ENCODE results near the gene ADGRG3. TPM values are rescaled to one million over a fixed set of nuclear protein-coding genes. Genes with fewer than 3 reads are reported as not detected.

The ADGRG3 gene
- total RNA-seq, 1 experiment from 2014 or later = not detected

DNA sequence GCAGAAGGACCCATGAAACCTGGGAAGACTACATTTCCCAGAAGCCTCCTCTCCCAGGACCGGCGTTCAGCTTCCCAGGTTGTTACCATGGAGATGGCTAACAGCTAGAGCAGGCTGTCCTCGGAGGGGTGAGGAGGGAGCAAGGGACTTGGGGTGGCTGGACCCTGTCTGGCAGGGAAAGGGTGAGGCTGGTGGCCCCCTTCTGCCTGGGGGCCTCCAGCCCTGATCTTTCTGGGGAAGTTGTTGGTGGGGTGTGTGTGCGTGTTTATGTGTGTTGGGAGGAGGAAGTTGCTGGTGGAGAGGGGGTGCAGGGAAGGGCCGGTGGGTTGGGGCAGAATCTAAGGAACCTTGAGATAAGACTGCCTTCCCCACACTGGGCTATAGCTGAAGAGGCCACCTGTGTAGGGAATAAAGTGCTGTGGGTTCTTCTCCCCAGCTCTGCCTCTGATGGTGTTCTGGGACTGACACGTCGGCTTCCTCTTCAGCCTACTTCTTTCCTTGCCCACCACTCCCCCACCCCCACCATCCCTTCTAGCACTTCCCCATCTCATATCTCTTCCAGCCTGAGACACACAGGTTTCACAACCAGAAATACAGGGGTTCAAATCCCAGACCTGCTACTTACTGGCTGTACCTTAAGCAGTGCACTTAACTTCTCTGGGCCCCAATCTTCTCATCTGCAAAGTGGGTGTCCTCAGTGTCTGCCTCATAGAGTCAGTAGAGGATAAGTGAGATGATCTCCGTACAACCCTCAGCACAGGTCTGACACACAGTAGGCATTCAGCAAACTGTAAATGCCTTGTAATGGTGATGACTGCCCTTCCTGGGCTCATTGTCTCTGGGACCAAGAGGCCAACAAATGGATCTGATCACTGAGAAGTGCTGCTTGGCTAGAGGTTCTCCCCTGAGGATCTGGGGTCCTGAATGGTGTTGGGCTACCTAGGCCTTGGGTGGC lies 26.9 kb downstream of the ADGRG3 start, which contains the start of gene DRC7:
Gene DRC7, plus strand, starts transcription at position 82 of the 955 bp plus-strand sequence. CDS start 3,144 bp downstream, outside the sequence.
- CTCF ChIA-PET = no interaction called here
- DNase-seq (ENCODE audit: low read depth, low spot score) = peak; percentile 54
- POLR2A ChIA-PET = no interaction called here
- TF ChIP-seq CEBPB (IDR thresholded peaks at IDR 0.05; ENCODE audit: low read depth) (no peak), ZFX (IDR thresholded peaks at IDR 0.05) (no peak), TCF7L2 (IDR thresholded peaks at IDR 0.05; ENCODE audit: borderline replicate concordance, extremely low read depth, insufficient read depth, insufficient read length) (no peak), YY1 (IDR thresholded peaks at IDR 0.05; ENCODE audit: extremely low read depth, insufficient replicate concordance, low read depth, low read length) (peak; percentile 47), EZH2phosphoT487 (IDR thresholded peaks at IDR 0.05; ENCODE audit: borderline replicate concordance) (no peak)
- TF ChIP-seq, protein P1, sequence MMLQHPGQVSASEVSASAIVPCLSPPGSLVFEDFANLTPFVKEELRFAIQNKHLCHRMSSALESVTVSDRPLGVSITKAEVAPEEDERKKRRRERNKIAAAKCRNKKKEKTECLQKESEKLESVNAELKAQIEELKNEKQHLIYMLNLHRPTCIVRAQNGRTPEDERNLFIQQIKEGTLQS (IDR thresholded peaks at IDR 0.05) = no peak
- no peaks in the 10 kb centered on the region for H3K27me3 ChIP-seq (ENCODE audit: insufficient read depth, low read length)
- no peak within 1 kb of the TSS for H3K9ac ChIP-seq (ENCODE audit: low read length)
- H3K4me3 ChIP-seq (replicated peaks in 1 of 2; ENCODE audit: low read depth in 1 of 2, low read length in 2 of 2) = peak within 1 kb of the TSS; percentile 19 to 34
- no peaks in the 10 kb centered on the region for H3K36me3 ChIP-seq (ENCODE audit: control insufficient read depth in 1 of 2, insufficient read depth in 2 of 2, low read length in 2 of 2)
- H2AFZ ChIP-seq (ENCODE audit: low read depth, low read length, poor library complexity, severe bottlenecking) = peak within 1 kb of the TSS; percentile 49
- H3K9me3 ChIP-seq (ENCODE audit: control insufficient read depth in 1 of 2, insufficient read depth in 1 of 2, low read depth in 1 of 2, low read length in 2 of 2) = no peaks in the 10 kb centered on the region
- intact Hi-C loops (cut with micrococcal nuclease) = no loop called here
- no peaks in the 10 kb centered on the region for H3K79me2 ChIP-seq (ENCODE audit: insufficient read depth, low read length)
- H3K27ac ChIP-seq (ENCODE audit: low read depth, low read length) = no peak within 1 kb of the TSS
- no TSS peak for BruUV-seq (replicated peaks)
- RAD21 ChIA-PET (ENCODE audit: low non-redundant PET in 1 of 2, low total read pairs in 2 of 2, uncharacterized antibody in 2 of 2, unreplicated experiment in 2 of 2) = interaction anchor here in 1 of 2 experiments (0.6 kb wide), 1 partner anchor 17 kb away, joined by 3 read pairs; no protein-coding TSS in a partner anchor
- peaks cover 0 to 4% of the 10 kb centered on the region in 2 experiments; a peak in 1 of 4 replicates for H3K4me1 ChIP-seq (ENCODE audit: control insufficient read depth in 1 of 2, insufficient read depth in 2 of 2, low read length in 2 of 2)
- no peaks in the 10 kb centered on the region for H4K20me1 ChIP-seq (ENCODE audit: insufficient read depth)
- H3K4me2 ChIP-seq (ENCODE audit: low read length) = peak within 1 kb of the TSS; percentile 66
- ATAC-seq = peak; percentile 99
- no peaks in the 10 kb centered on the region for H3K9me2 ChIP-seq (ENCODE audit: insufficient read depth)

DNA sequence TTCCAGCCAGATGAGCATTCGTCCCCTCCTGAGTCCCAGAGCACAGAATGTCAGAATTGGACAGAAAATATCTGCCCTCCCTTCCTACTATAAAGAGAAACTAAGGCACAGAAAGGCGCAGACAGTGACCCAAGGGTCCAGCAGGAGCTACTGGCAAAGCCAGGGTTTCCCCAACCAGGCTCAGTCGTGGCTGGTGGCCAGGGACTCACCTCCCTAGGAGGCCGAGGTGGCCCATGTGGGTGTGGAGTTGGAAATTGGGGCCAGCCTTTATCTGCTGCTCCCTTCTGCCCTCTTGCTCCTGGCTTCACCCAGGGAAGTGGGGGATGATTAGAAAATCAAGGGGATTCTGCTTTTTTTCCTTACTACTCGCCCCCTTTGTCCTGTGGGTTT lies 27.6 kb downstream of the ADGRG3 start:
- Histone ChIP-seq H4K20me1 (ENCODE audit: insufficient read depth) (no peaks in the 10 kb centered on the region), H3K9me3 (ENCODE audit: control insufficient read depth in 1 of 2, insufficient read depth in 1 of 2, low read depth in 1 of 2, low read length in 2 of 2) (no peaks in the 10 kb centered on the region), H3K27me3 (ENCODE audit: insufficient read depth, low read length) (no peaks in the 10 kb centered on the region), H3K4me1 (ENCODE audit: control insufficient read depth in 1 of 2, insufficient read depth in 2 of 2, low read length in 2 of 2) (peaks cover 0 to 4% of the 10 kb centered on the region in 2 experiments; a peak in 1 of 4 replicates), H3K4me3 (replicated peaks in 1 of 2; ENCODE audit: low read depth in 1 of 2, low read length in 2 of 2) (no peak overlapping the region), H3K9ac (ENCODE audit: low read length) (no peak overlapping the region), H3K9me2 (ENCODE audit: insufficient read depth) (no peaks in the 10 kb centered on the region), H2AFZ (ENCODE audit: low read depth, low read length, poor library complexity, severe bottlenecking) (no peak overlapping the region), H3K27ac (ENCODE audit: low read depth, low read length) (no peak overlapping the region), H3K79me2 (ENCODE audit: insufficient read depth, low read length) (no peaks in the 10 kb centered on the region), H3K36me3 (ENCODE audit: control insufficient read depth in 1 of 2, insufficient read depth in 2 of 2, low read length in 2 of 2) (no peaks in the 10 kb centered on the region), H3K4me2 (ENCODE audit: low read length) (no peak overlapping the region)
- DNase-seq (ENCODE audit: low read depth, low spot score) (no peak), ATAC-seq (no peak)
- ChIA-PET RAD21 (ENCODE audit: low non-redundant PET in 1 of 2, low total read pairs in 2 of 2, uncharacterized antibody in 2 of 2, unreplicated experiment in 2 of 2) (no interaction called here), CTCF (no interaction called here), POLR2A (no interaction called here)
- intact Hi-C loops (cut with micrococcal nuclease) = no loop called here
- no TSS peak for BruUV-seq (replicated peaks)
- TF ChIP-seq, protein P2, sequence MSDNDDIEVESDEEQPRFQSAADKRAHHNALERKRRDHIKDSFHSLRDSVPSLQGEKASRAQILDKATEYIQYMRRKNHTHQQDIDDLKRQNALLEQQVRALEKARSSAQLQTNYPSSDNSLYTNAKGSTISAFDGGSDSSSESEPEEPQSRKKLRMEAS (IDR thresholded peaks at IDR 0.05) = no peak
- TF ChIP-seq EGR1 (IDR thresholded peaks at IDR 0.05; ENCODE audit: low read depth) (no peak), EZH2 (IDR thresholded peaks at IDR 0.05) (no peak), RAD21 (IDR thresholded peaks at IDR 0.05; ENCODE audit: low read depth) (no peak), EZH2phosphoT487 (IDR thresholded peaks at IDR 0.05; ENCODE audit: borderline replicate concordance) (no peak), ZFX (IDR thresholded peaks at IDR 0.05) (no peak), SRF (IDR thresholded peaks at IDR 0.05; ENCODE audit: low read depth) (no peak), POLR2A (IDR thresholded peaks at IDR 0.05; ENCODE audit: borderline replicate concordance, extremely low read depth, insufficient read depth, insufficient read length) (no peak), POLR2AphosphoS5 (IDR thresholded peaks at IDR 0.05; ENCODE audit: low read depth, low read length) (no peak), CBX3 (IDR thresholded peaks at IDR 0.05; ENCODE audit: low read depth) (no peak)

All from HCT116 (cell line).